Measurements from ENCODE around the gene UBE2L5. TPM values are rescaled to one million over a fixed set of nuclear protein-coding genes. Genes with fewer than 3 reads are reported as not detected.

UBE2L5 gene
- total and polyA plus RNA-seq, 2 of the 8 experiments (the other 6 are each of a cell fraction or from before 2014, with no cell fraction given), result not detected

GRCh38 chr13:30473675-30474074 lies 51.4 kb downstream of the UBE2L5 start (continued):
- TF ChIP-seq PHF8 (conservative IDR thresholded peaks at IDR 0.05; ENCODE audit: low read depth, low read length), result no peak
- no peak for TF ChIP-seq NANOG (IDR thresholded peaks at IDR 0.05; ENCODE audit: insufficient read depth, low read depth, low read length, poor library complexity, severe bottlenecking)
- TF ChIP-seq HDAC2 (IDR thresholded peaks at IDR 0.05; ENCODE audit: borderline replicate concordance in 1 of 2, low read depth in 2 of 2, low read length in 2 of 2), result no peak

Measured in H1 (cell line).